GM12878 (cell line): ENCODE data around the gene B3GALT4. TPM values are rescaled to one million over a fixed set of nuclear protein-coding genes. Genes with fewer than 3 reads are reported as not detected.

ENCODE experiments used
- ATAC-seq: fragments of 200-7000 bp; cut with Tn5 transposase; 3 replicates; pipeline ENCODE4 v1.9.1; 2020; ENCODE audit warnings: mild to moderate bottlenecking, moderate library complexity
- BruUV-seq: library from RNA; stranded (reverse); fragments of 400-500 nt; replicated peaks from 2 replicates; lab custom pipeline; 2021; lab: Mats Ljungman, UMichigan
- CTCF ChIA-PET: fragments of 300-600 bp; sonication (Branson Sonifier 250); formaldehyde crosslinking; extraction: SDS; loops from one replicate; lab custom pipeline; 2021; ENCODE audit warnings: inconsistent platforms; lab: Yijun Ruan, JAX
- POLR2A ChIA-PET: fragments of 350-600 bp; formaldehyde crosslinking; extraction: SDS; loops from one replicate; lab custom pipeline; 2021; ENCODE audit warnings: inconsistent platforms; lab: Charles Lee
- RAD21 ChIA-PET: fragments of 300-600 bp; sonication (Branson Sonifier 250); formaldehyde crosslinking; loops from one replicate; lab custom pipeline; 2023; ENCODE audit warnings: antibody characterized with exemption; ENCODE audit not compliant: unreplicated experiment; lab: Charles Lee
- SMC1A ChIA-PET: fragments of 300-600 bp; sonication (Branson Sonifier 250); formaldehyde crosslinking; loops from one replicate; lab custom pipeline; 2023; ENCODE audit not compliant: unreplicated experiment, uncharacterized antibody; lab: Charles Lee
- DNase-seq: peaks from one replicate; pipeline ENCODE4 v3.0.0-alpha.2; 2011; ENCODE audit warnings: low read depth, low spot score
- FAIRE-seq: peaks from 3 replicates; lab custom pipeline; 2011; peaks lifted over from hg19 to GRCh38; lab: Jason Lieb, UNC
- H2AFZ ChIP-seq: 2 replicates; pipeline ENCODE4 v1.6.0; 2011; ENCODE audit warnings: low read depth, low read length, control low read depth; ENCODE audit not compliant: control insufficient read depth
- H3K27ac ChIP-seq: 2 replicates; pipeline ENCODE4 v1.5.1; 2011; ENCODE audit warnings: control low read depth; ENCODE audit not compliant: control insufficient read depth, insufficient read depth
- H3K27me3 ChIP-seq, 2 experiments: replicated peaks in 1 of 2; 2 replicates each; pipeline versions ENCODE4 v1.6.0 to v1.6.1; 2011; ENCODE audit warnings: low read length in 1 of 2; ENCODE audit not compliant: control insufficient read depth in 2 of 2, insufficient read depth in 2 of 2
- H3K36me3 ChIP-seq, 2 experiments: 2 replicates each; pipeline ENCODE4 v1.5.1; 2011; ENCODE audit warnings: low read length in 1 of 2; ENCODE audit not compliant: control insufficient read depth in 2 of 2, insufficient read depth in 2 of 2
- H3K4me1 ChIP-seq: 2 replicates; pipeline ENCODE4 v1.6.1; 2011; ENCODE audit warnings: mild to moderate bottlenecking, low read length, moderate library complexity, mixed read lengths; ENCODE audit not compliant: control insufficient read depth, insufficient read depth
- H3K4me2 ChIP-seq: 2 replicates; pipeline ENCODE4 v1.6.0; 2011; ENCODE audit warnings: control low read depth; ENCODE audit not compliant: control insufficient read depth, insufficient read depth
- H3K4me3 ChIP-seq: fragments of 200-600 bp; sonication (generic); 2 replicates; pipeline ENCODE4 v1.5.1; 2016
- H3K79me2 ChIP-seq: 2 replicates; pipeline ENCODE4 v1.6.0; 2011; ENCODE audit warnings: low read length; ENCODE audit not compliant: control insufficient read depth, insufficient read depth
- H3K9ac ChIP-seq: 2 replicates; pipeline ENCODE4 v1.8.0; 2011; ENCODE audit warnings: low read length, control low read depth, mixed read lengths; ENCODE audit not compliant: control insufficient read depth, insufficient read depth
- H3K9me3 ChIP-seq: replicated peaks from 3 replicates; pipeline ENCODE4 v1.5.1; 2011; ENCODE audit warnings: mild to moderate bottlenecking, low read length; ENCODE audit not compliant: control insufficient read depth, insufficient read depth
- H4K20me1 ChIP-seq: 2 replicates; pipeline ENCODE4 v1.6.0; 2011; ENCODE audit not compliant: control insufficient read depth, insufficient read depth
- BCL11A ChIP-seq: IDR thresholded peaks from 2 replicates; pipeline ENCODE4 v1.6.1; 2011; ENCODE audit warnings: low read depth, low read length
- BHLHE40 ChIP-seq, 2 experiments: fragments of 450-650 bp in 1 of 2; IDR thresholded peaks; 2 replicates each; pipeline ENCODE4 v1.6.1; 2011 to 2017; ENCODE audit warnings: low read depth in 2 of 2, borderline replicate concordance in 1 of 2, improper control_type of control experiment in 1 of 2, low read length in 1 of 2, mild to moderate bottlenecking in 1 of 2
- CBX5 ChIP-seq: sonication (generic); IDR thresholded peaks from 2 replicates; pipeline ENCODE4 v1.6.1; 2016; ENCODE audit warnings: low read depth, moderate library complexity, mild to moderate bottlenecking, inconsistent platforms
- CHD2 ChIP-seq: IDR thresholded peaks from 2 replicates; pipeline ENCODE4 v1.6.1; 2011; ENCODE audit warnings: low read depth, low read length, improper control_type of control experiment, borderline replicate concordance
- CREB1 ChIP-seq: IDR thresholded peaks from 2 replicates; pipeline ENCODE4 v1.6.1; 2012; ENCODE audit warnings: low read depth, mild to moderate bottlenecking, inconsistent platforms
- DPF2 ChIP-seq: fragments of 450-650 bp; IDR thresholded peaks from 2 replicates; pipeline ENCODE4 v1.6.1; 2017; ENCODE audit warnings: mild to moderate bottlenecking
- FOXM1 ChIP-seq: IDR thresholded peaks from 2 replicates; pipeline ENCODE4 v1.6.1; 2012; ENCODE audit warnings: low read depth, mild to moderate bottlenecking, inconsistent platforms, low read length, moderate library complexity
- IKZF2 ChIP-seq, 2 experiments: fragments of 450-650 bp; IDR thresholded peaks; 2 replicates each; pipeline ENCODE4 v1.6.1; 2017; ENCODE audit warnings: mild to moderate bottlenecking in 2 of 2, moderate library complexity in 2 of 2
- IRF5 ChIP-seq: fragments of 450-650 bp; IDR thresholded peaks from 2 replicates; pipeline ENCODE4 v1.6.1; 2017; ENCODE audit warnings: borderline replicate concordance
- KLF5 ChIP-seq: fragments of 450-650 bp; IDR thresholded peaks from 2 replicates; pipeline ENCODE4 v1.6.1; 2014; ENCODE audit warnings: mild to moderate bottlenecking; ENCODE audit not compliant: partially characterized antibody
- LARP7 ChIP-seq: fragments of 450-650 bp; IDR thresholded peaks from 2 replicates; pipeline ENCODE4 v1.6.1; 2017; ENCODE audit warnings: mild to moderate bottlenecking
- MTA3 ChIP-seq: IDR thresholded peaks from 2 replicates; pipeline ENCODE4 v1.6.1; 2012; ENCODE audit warnings: low read length, inconsistent platforms, borderline replicate concordance
- NR2C1 ChIP-seq: fragments of 450-650 bp; IDR thresholded peaks from 2 replicates; pipeline ENCODE4 v1.6.1; 2017; ENCODE audit warnings: antibody characterized with exemption, mild to moderate bottlenecking, moderate library complexity
- NR2C2 ChIP-seq: IDR thresholded peaks from 2 replicates; pipeline ENCODE4 v1.6.1; 2011; ENCODE audit warnings: borderline replicate concordance, low read depth; ENCODE audit not compliant: control insufficient read depth, insufficient read length
- POLR2A ChIP-seq: IDR thresholded peaks from 2 replicates; pipeline ENCODE4 v1.6.1; 2011; ENCODE audit warnings: low read depth, mild to moderate bottlenecking, low read length
- SMC3 ChIP-seq: IDR thresholded peaks from 2 replicates; pipeline ENCODE4 v1.6.1; 2011; ENCODE audit warnings: low read length, improper control_type of control experiment, borderline replicate concordance
- SRF ChIP-seq, 2 experiments: IDR thresholded peaks; 2 replicates each; pipeline ENCODE4 v1.6.1; 2011; ENCODE audit warnings: low read depth in 2 of 2, low read length in 2 of 2, mild to moderate bottlenecking in 1 of 2, moderate library complexity in 1 of 2
- YBX1 ChIP-seq: fragments of 450-650 bp; IDR thresholded peaks from 2 replicates; pipeline ENCODE4 v1.6.1; 2016; ENCODE audit warnings: antibody characterized with exemption
- WGBS: methylation state at CpG from one replicate; pipeline ENCODE4 v1.1.6; 2016; ENCODE audit warnings: low lambda C conversion rate; ENCODE audit not compliant: insufficient replicate concordance, insufficient coverage; ENCODE audit errors: missing lambda C conversion rate; 5-methylcytosine and 5-hydroxymethylcytosine counted together
- in situ Hi-C: fragments of 300-500 bp; cut with MboI; formaldehyde crosslinking; loops from 9 replicates; pipeline ENCODE4 v1.14.3; 2018; ENCODE audit warnings: mixed read lengths
- intact Hi-C: fragments of 100-400 bp; cut with micrococcal nuclease; formaldehyde crosslinking; loops from one replicate; pipeline ENCODE4 v1.14.2; 2022; ENCODE audit not compliant: unreplicated experiment
- polyA plus RNA-seq, 11 experiments: library from polyadenylated mRNA; depleted of rRNA in 4 of 11; unstranded in 6 of 11; stranded (reverse) in 5 of 11; fragments of >200 nt; fragmentation: Nextera tagmentation in 4 of 11; fragmentation: Illumina TruSeq in 1 of 11; extraction: Ambion mirVana in 4 of 11; extraction: Trizol in 1 of 11; gene quantifications; 1 replicate in 1 of 11; 2 replicates in 10 of 11; pipeline versions ENCODE4 v1.2.1 to v1.2.3, GENCODE V29; 2011 to 2016; ENCODE audit warnings: inconsistent platforms in 2 of 11, missing spikeins in 2 of 11, low read depth in 1 of 11
- total RNA-seq, 4 experiments: library from RNA; depleted of rRNA in 3 of 4; stranded (reverse); fragments of >200 nt in 3 of 4; fragmentation: Illumina TruSeq in 1 of 4; extraction: Trizol in 1 of 4; gene quantifications; 2 replicates each; pipeline versions ENCODE4 v1.2.1 to v1.2.3, GENCODE V29; 2013 to 2021

Gene B3GALT4
- total and polyA plus RNA-seq, 10 of the 15 experiments (the other 5 are each of a cell fraction or from before 2014, with no cell fraction given), result 0.27 to 8.2 (median 2.6) TPM

- ChIA-PET CTCF (interaction anchor here (1.2 to 5.0 kb wide), 4 partner anchors 9 to 55 kb away, joined by 3 to 28 read pairs (median 6); partner anchors contain the start of genes B3GALT4 and RGL2), RAD21 (interaction anchor here (0.6 to 2.6 kb wide), 10 partner anchors 8 to 1551 kb away, joined by 3 to 12 read pairs (median 6); partner anchors contain the start of genes B3GALT4, RPS18, VPS52 and ZBTB22), POLR2A (interaction anchor here (0.9 to 3.5 kb wide), 8 partner anchors 9 to 128 kb away, joined by 3 to 60 read pairs (median 9); partner anchors contain the start of genes B3GALT4, CUTA, RGL2 and RPS18), SMC1A (interaction anchor here (1.4 to 4.4 kb wide), 4 partner anchors 8 to 22 kb away, joined by 5 to 25 read pairs (median 8); partner anchors contain the start of genes B3GALT4, RPS18 and VPS52)
- DNase-seq, result no peak
- peaks cover 0 to 26% of the 10 kb centered on the region in 2 experiments; a peak in 3 of 4 replicates for H3K36me3 ChIP-seq
- WGBS, result 11% methylated on average over 14 of the region's 14 CpGs
- H2AFZ ChIP-seq, result peak overlapping the region; percentile 98
- peak overlapping the region; percentile 74 for H3K27ac ChIP-seq
- peak overlapping the region; percentile 78 for H3K4me3 ChIP-seq
- H4K20me1 ChIP-seq, result no peaks in the 10 kb centered on the region
- peak; percentile 25 for ATAC-seq
- no peaks in the 10 kb centered on the region for H3K27me3 ChIP-seq
- intact Hi-C loops, result loop anchor here (1.0 kb wide), 2 partner anchors 8 to 13 kb away; partner anchors contain the start of genes B3GALT4 and RGL2
- in situ Hi-C loops, result no loop called here
- TSS peak; percentile 95 for BruUV-seq
- no peaks in the 10 kb centered on the region for H3K4me1 ChIP-seq
- no peaks in the 10 kb centered on the region for H3K9me3 ChIP-seq
- peaks cover 31% of the 10 kb centered on the region for H3K79me2 ChIP-seq
- TF ChIP-seq KLF5 (no peak), POLR2A (peak; percentile 23; the same call in 1 of the 2 replicates), DPF2 (peak; percentile 51), IKZF2 (IDR thresholded peaks at IDR 0.05) (no peak), BCL11A (no peak), CBX5 (no peak), SRF (IDR thresholded peaks at IDR 0.05; ENCODE audit: low read depth in 2 of 2, low read length in 2 of 2) (no peak), LARP7 (peak; percentile 16; the same call in 1 of the 2 replicates), NR2C1 (no peak), SMC3 (no peak), CHD2 (no peak), NR2C2 (no peak), BHLHE40 (IDR thresholded peaks at IDR 0.05; ENCODE audit: borderline replicate concordance in 1 of 2, low read depth in 2 of 2, low read length in 1 of 2) (no peak), MTA3 (peak; percentile 41; the same call in 1 of the 2 replicates), CREB1 (no peak), FOXM1 (no peak), YBX1 (no peak), IRF5 (no peak)
- H3K9ac ChIP-seq, result peak overlapping the region; percentile 73
- peak overlapping the region; percentile 80 for H3K4me2 ChIP-seq
- FAIRE-seq, result no peak
These were observed 12.9 kb downstream of the B3GALT4 start for GRCh38 chr6:33289784-33290315.
